GM10248 (cell line): Measurements from ENCODE around the gene COQ10B.
"Not testable (repeated sequence)": the region's sequence is repeated elsewhere in the genome, so short reads cannot be mapped to it uniquely, and the experiment has no call there.

Source experiments
- CTCF ChIA-PET: fragments of 300-600 bp; sonication (Branson Sonifier 250); formaldehyde crosslinking; extraction: SDS; loops from one replicate; lab custom pipeline; 2021; ENCODE audit warnings: antibody characterized with exemption; lab: Yijun Ruan, JAX
- POLR2A ChIA-PET: fragments of 350-650 bp; sonication (Branson Sonifier 250); formaldehyde crosslinking; extraction: SDS; loops from one replicate; lab custom pipeline; 2020; ENCODE audit warnings: antibody characterized with exemption; lab: Yijun Ruan, JAX
- DNase-seq: peaks from one replicate; pipeline ENCODE4 v3.0.0; 2012; ENCODE audit errors: extremely low spot score
- CTCF ChIP-seq: IDR thresholded peaks from 2 replicates; pipeline ENCODE4 v1.5.1; 2012; ENCODE audit warnings: mild to moderate bottlenecking, low read depth; ENCODE audit errors: extremely low read depth, missing control alignments, control extremely low read depth

COQ10B gene

GRCh38 chr2:197480165-197481036, 27.0 kb downstream of the COQ10B start:
- ChIA-PET POLR2A (interaction anchor here (0.5 to 1.3 kb wide), 3 partner anchors 9 to 21 kb away, joined by 3 to 4 read pairs (median 3); no protein-coding TSS in a partner anchor), CTCF (interaction anchor here (0.7 kb wide), 1 partner anchor 12 kb away, joined by 3 read pairs; no protein-coding TSS in a partner anchor)
- no peak for TF ChIP-seq CTCF
- no peak for DNase-seq

- ChIA-PET POLR2A (interaction anchor here (1.2 to 1.5 kb wide), 2 partner anchors 16 to 31 kb away, joined by 3 to 4 read pairs; partner anchors contain the start of genes HSPD1 and HSPE1), CTCF (interaction anchor here (1.6 kb wide), 1 partner anchor 18 kb away, joined by 4 read pairs; no protein-coding TSS in a partner anchor)
- DNase-seq, result not testable (repeated sequence)
Observed at GRCh38 chr2:197484248-197484647, 30.9 kb downstream of the COQ10B start.

GRCh38 chr2:197486175-197486574, 32.8 kb downstream of the COQ10B start:
- no peak for DNase-seq
- CTCF ChIA-PET, result no interaction called here

GRCh38 chr2:197487385-197487784, 34.0 kb downstream of the COQ10B start:
- CTCF ChIA-PET, result no interaction called here
- POLR2A ChIA-PET, result interaction anchor here (1.1 kb wide), 1 partner anchor 12 kb away, joined by 3 read pairs; the partner anchor contains the start of gene HSPD1
- TF ChIP-seq CTCF, result no peak
- no peak for DNase-seq

More at GRCh38 chr2:197486175-197486574, 32.8 kb downstream of the COQ10B start:
- POLR2A ChIA-PET, result no interaction called here
- TF ChIP-seq CTCF, result no peak

- TF ChIP-seq CTCF, result no peak
- ChIA-PET POLR2A (no interaction called here), CTCF (interaction anchor here (1.0 to 1.8 kb wide), 2 partner anchors 18 to 40 kb away, joined by 3 to 6 read pairs; no protein-coding TSS in a partner anchor)
- no peak for DNase-seq
Observed at GRCh38 chr2:197495433-197496134, 42.2 kb downstream of the COQ10B start.

GRCh38 chr2:197496695-197497094, 43.3 kb downstream of the COQ10B start:
- CTCF ChIA-PET, result interaction anchor here (1.0 to 1.8 kb wide), 3 partner anchors 11 to 41 kb away, joined by 3 to 6 read pairs (median 3); no protein-coding TSS in a partner anchor

More at GRCh38 chr2:197496695-197497094, 43.3 kb downstream of the COQ10B start:
- DNase-seq, result no peak
- TF ChIP-seq CTCF, result no peak
- POLR2A ChIA-PET, result interaction anchor here (0.8 to 1.1 kb wide), 2 partner anchors 19 to 44 kb away, joined by 3 read pairs; partner anchors contain the start of genes COQ10B and MOB4
